ENCODE results near the gene CARMIL1. TPM values are rescaled to one million over a fixed set of nuclear protein-coding genes. Genes with fewer than 3 reads are reported as not detected.

The CARMIL1 gene
- total RNA-seq, 1 donor from 2014 or later, result 3.4 TPM

- peak overlapping the region; percentile 10 for H3K27ac Mint-ChIP-seq
- POLR2A ChIA-PET, result interaction anchor here (0.6 kb wide), 1 partner anchor 148 kb away, joined by 6 read pairs; no protein-coding TSS in a partner anchor
- no peak overlapping the region for H3K4me3 Mint-ChIP-seq
These were observed 167.8 kb downstream of the CARMIL1 start for GRCh38 chr6:25446830-25447569.

GRCh38 chr6:25447570-25447929 is 168.4 kb downstream of the CARMIL1 start:
- ATAC-seq (ENCODE audit: low read depth) (no peak), DNase-seq (no peak)
- ChIA-PET CTCF (interaction anchor here (1.3 kb wide), 1 partner anchor 169 kb away, joined by 3 read pairs; no protein-coding TSS in a partner anchor), POLR2A (no interaction called here)
- Mint-ChIP-seq H3K4me3 (no peak overlapping the region), H3K27me3 (no peaks in the 10 kb centered on the region), H3K4me1 (peaks cover 29% of the 10 kb centered on the region), H3K27ac (no peak overlapping the region), H3K9me3 (peaks cover 7% of the 10 kb centered on the region), H3K36me3 (ENCODE audit: low read depth) (peaks cover 15% of the 10 kb centered on the region)
- intact Hi-C loops (cut with micrococcal nuclease), result no loop called here
- TF ChIP-seq CTCF (IDR thresholded peaks at IDR 0.05), result no peak

More at GRCh38 chr6:25446830-25447569, 167.8 kb downstream of the CARMIL1 start:
- peaks cover 7% of the 10 kb centered on the region for H3K9me3 Mint-ChIP-seq
- CTCF ChIA-PET, result interaction anchor here (1.3 kb wide), 1 partner anchor 168 kb away, joined by 3 read pairs; no protein-coding TSS in a partner anchor
- H3K27me3 Mint-ChIP-seq, result no peaks in the 10 kb centered on the region
- H3K4me1 Mint-ChIP-seq, result peaks cover 28% of the 10 kb centered on the region
- intact Hi-C loops (cut with micrococcal nuclease), result no loop called here
- TF ChIP-seq CTCF (IDR thresholded peaks at IDR 0.05), result no peak
- ATAC-seq (ENCODE audit: low read depth), result peak; percentile 52
- H3K36me3 Mint-ChIP-seq (ENCODE audit: low read depth), result peaks cover 15% of the 10 kb centered on the region
- no peak for DNase-seq

- ChIA-PET POLR2A (no interaction called here), CTCF (no interaction called here)
- no peak for TF ChIP-seq CTCF (IDR thresholded peaks at IDR 0.05)
- H3K36me3 Mint-ChIP-seq (ENCODE audit: low read depth), result peaks cover 15% of the 10 kb centered on the region
- peaks cover 24% of the 10 kb centered on the region for H3K4me1 Mint-ChIP-seq
- peaks cover 7% of the 10 kb centered on the region for H3K9me3 Mint-ChIP-seq
- H3K4me3 Mint-ChIP-seq, result no peak overlapping the region
- ATAC-seq (ENCODE audit: low read depth) (no peak), DNase-seq (no peak)
- intact Hi-C loops (cut with micrococcal nuclease), result no loop called here
- no peaks in the 10 kb centered on the region for H3K27me3 Mint-ChIP-seq
- H3K27ac Mint-ChIP-seq, result no peak overlapping the region
These were observed 169.9 kb downstream of the CARMIL1 start for GRCh38 chr6:25448965-25449538.

GRCh38 chr6:25449774-25450173 is 170.6 kb downstream of the CARMIL1 start:
- H3K27ac Mint-ChIP-seq, result no peak overlapping the region
- intact Hi-C loops (cut with micrococcal nuclease), result no loop called here
- ChIA-PET POLR2A (no interaction called here), CTCF (no interaction called here)
- TF ChIP-seq CTCF (IDR thresholded peaks at IDR 0.05), result no peak
- H3K4me1 Mint-ChIP-seq, result peaks cover 24% of the 10 kb centered on the region
- DNase-seq (no peak), ATAC-seq (ENCODE audit: low read depth) (no peak)
- H3K4me3 Mint-ChIP-seq, result no peak overlapping the region
- H3K9me3 Mint-ChIP-seq, result peaks cover 7% of the 10 kb centered on the region
- peaks cover 15% of the 10 kb centered on the region for H3K36me3 Mint-ChIP-seq (ENCODE audit: low read depth)
- H3K27me3 Mint-ChIP-seq, result no peaks in the 10 kb centered on the region

- TF ChIP-seq CTCF (IDR thresholded peaks at IDR 0.05), result no peak
- no peak for ATAC-seq (ENCODE audit: low read depth)
- ChIA-PET CTCF (no interaction called here), POLR2A (no interaction called here)
- no peak for DNase-seq
- Mint-ChIP-seq H3K4me1 (peaks cover 24% of the 10 kb centered on the region), H3K27ac (no peak overlapping the region), H3K9me3 (peaks cover 7% of the 10 kb centered on the region), H3K4me3 (no peak overlapping the region), H3K27me3 (no peaks in the 10 kb centered on the region), H3K36me3 (ENCODE audit: low read depth) (peaks cover 10% of the 10 kb centered on the region)
- intact Hi-C loops (cut with micrococcal nuclease), result no loop called here
These were observed 171.5 kb downstream of the CARMIL1 start for GRCh38 chr6:25450469-25451198.
